GM19463 (cell line): ENCODE measurements around the gene LARP4B.

ENCODE experiments used
- ATAC-seq: cut with Tn5 transposase; IDR thresholded peaks from one replicate; pipeline ENCODE4 v1.9.1; 2021; ENCODE audit warnings: mild to moderate bottlenecking, moderate library complexity; ENCODE audit not compliant: unreplicated experiment

Gene LARP4B

DNA sequence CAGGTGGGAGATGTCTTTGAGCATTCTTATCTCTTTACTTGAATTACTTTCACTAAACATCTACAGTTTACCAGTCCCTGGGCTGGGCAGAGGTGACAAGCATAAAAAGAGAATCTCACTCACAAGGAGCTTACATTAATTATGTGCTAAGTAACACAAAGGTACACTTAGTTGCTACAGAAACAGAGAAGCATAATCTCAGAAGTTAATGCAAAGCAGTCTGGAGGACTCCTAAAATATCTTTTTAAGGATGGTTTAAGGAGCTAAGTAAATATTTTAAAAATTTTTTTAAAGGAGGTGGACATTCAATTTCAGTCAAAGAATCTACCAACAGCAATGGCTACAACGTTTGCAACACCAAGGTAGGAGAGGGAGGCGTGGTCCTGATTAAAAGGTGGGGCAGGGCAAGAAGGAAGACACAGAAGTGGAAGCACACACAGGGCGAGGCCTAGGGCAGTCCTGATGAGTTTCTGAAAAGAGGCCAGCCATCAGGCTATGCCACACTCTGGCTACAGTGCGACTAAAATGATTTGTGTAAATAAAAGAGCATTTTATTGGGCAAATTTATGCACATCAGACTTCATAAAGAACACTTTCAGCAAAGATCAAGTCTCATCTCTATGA, 5.3 kb downstream of the LARP4B start:
- ATAC-seq = no peak

DNA sequence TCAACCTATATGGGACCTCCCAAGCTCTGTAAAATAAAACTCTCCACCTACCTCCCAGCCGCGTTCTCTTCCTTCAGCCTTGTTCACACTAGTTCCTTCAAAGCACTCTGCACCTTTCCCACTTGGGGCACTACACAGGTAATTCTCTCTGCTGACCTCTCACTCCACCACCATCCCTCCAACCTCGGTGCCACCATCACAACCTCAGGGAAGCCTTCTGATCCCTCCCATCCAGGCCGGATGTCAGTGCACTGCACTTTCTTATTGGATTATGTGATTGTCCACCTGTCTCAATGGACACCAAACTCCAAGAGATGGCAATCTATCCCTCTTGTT, 7.0 kb downstream of the LARP4B start:
- ATAC-seq = no peak

DNA sequence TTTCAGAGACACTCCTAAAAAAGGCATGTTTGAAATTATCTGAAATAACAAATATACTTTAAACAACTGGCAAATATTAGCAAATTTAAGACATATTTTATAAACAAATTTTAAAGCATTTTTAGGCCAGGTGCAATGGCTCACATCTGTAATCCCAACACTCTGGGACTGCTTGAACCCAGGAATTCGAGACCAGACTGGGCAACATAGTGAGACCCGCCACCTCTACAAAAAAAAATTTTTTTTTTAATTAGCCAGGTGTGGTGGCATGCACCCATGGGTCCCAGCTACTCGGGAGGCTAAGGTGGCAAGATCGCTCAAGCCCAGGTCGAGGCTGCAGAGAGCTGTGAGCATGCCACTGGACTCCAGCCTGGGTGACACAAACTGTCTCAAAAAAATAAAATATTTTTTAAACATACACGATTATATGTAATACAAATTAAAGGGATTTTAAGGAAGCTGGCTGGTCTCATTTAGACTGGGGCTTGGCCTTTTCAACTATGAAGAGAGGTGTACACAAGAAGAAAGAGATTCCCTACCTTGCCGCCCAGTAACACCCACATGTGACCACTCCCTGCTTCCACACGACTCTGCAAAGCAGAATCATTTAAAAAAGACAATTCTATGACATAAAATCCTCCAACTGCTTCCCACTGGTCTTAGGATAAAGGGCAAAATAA, 7.5 kb downstream of the LARP4B start:
- no peak for ATAC-seq

DNA sequence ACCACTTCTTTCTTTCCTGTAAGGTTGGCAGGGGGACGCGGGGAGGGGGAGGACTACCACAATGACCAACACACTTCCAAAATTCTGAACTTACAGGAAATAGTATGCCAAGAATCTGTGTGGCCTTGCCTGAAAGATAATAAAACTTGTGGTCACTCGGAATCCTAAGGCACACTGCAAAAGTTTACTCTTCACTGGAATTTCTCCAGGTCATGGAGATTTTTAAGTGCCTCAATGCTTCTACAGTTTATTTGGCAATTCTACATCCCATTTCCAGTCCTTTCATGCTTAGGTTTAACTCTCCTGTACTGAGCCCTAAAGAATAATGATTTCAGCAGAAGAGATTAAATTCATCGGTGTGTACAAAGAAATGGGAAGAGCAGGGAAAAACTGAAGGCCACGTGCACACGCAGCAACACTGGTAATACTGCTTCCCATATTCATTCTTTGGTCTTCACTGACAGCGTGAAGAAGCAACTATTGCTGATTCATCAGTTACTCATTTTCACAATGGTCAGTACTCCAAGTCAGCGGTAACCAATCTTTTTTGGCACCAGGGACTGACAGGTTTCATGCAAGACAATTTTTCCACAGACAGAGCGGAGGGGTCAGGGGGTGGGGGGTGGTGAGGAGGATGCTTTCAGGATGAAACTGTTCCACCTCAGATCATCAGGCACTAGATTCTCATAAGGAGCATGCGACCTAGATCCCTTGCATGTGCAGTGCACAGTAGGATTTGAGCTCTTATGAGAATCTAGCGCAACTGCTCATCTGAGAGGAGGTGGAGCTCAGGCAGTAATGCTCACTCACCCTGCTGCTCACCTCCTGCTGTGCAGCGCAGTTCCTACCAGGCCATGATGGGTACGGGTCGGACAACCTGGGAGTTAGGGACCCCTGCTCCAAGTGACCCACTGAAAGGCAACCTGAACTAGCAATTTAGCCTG, 9.8 kb downstream of the LARP4B start:
- ATAC-seq = no peak

DNA sequence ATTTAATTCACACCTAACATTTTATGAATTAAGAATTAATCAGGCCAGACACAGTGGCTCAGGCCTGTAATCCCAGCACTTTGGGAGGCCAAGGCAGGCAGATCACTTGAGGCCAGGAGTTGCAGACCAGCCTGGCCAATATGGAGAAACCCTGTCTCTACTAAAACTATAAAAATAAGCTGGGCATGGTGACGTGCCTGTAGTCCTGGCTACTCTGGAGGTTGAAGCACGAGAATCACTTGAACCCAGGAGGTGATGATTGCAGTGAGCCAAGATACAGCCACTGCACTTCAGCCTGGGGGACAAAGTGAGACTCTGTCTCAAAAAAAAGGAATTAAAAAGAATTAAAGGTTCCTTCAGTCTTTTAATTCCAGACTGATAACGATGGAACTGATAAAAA, 11.1 kb downstream of the LARP4B start:
- ATAC-seq = no peak

DNA sequence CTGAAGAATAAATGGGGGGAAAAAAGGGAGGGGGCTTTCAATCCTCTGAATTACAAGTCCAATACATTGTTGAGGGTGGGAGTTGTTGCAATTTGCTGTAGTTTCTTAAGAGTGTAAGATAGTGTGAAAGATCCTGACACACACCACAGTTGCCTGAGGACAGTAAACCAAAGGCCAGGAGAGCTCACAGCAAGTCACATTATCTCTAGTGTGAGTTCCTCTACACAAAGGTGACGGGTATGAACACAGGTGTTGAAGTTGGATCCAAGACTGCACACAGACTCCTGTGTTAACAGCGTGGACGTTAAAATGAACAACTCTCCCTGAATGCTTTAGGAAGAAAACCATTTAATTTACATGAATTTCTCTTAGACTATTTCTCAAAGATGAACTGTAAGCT, 12.0 kb downstream of the LARP4B start:
- ATAC-seq = no peak

DNA sequence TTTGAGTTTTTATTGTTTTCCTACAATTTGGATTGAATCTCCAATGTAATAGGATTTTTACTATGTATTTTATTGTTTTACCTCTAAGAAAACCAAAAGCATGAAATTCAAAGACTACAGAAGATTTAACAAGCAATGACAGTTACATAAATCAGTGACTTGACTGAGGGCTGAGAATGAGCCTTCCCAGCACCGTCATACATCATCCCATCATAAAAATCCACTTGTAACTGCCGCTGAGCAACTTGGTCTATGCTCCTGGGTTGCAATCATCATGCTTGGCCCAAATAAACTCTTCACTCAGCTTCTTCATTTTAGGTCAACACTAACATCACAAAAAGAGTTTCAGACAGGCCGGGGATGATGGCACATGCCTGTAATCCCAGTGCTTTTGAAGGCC, 13.5 kb downstream of the LARP4B start:
- ATAC-seq = no peak

DNA sequence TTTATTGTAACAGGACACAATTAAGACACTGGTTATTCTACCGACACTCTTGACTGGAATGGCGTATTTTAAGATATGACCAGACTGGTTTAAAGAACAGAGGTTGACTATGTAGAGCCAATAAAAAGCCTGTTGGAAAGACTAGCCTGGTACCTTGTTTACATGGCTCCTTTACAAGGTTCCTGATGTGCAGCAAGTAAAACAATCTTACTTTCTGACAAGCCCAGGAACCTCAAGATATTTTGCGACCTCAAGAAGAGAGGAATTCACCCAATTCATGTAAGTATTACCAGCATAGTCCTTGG, 14.1 kb downstream of the LARP4B start:
- no peak for ATAC-seq

DNA sequence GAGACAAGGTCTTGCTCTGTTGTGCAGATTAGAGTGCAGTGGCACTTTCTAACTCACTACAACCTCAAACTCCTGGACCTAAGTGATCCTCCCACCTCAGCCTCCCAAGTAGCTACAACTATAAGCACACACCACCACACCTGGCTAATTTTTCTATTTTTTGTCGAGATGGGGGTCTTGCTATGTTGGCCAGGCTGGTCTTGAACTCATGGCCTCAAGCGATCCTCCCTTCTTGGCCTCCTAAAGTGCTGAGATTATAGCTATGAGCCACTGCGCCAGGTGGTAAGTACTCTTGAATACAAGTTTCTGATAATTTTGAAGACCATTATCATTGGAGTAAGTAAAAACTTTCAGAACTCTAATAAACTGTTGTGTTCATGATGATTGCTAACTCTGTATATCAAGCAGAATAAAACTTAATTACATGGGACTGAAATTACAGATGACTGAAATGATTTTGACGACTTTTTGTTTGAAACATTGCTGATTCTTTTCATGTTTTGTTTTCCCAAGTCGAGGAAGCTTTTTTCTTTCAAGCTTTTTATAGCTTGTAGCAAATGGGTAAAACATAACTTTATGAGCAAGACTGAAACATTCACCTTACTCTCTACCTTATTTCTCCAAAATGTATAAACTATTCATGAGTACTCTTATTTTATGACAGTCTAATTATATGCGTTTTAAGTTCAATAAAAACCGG, 14.6 kb downstream of the LARP4B start:
- ATAC-seq = no peak

DNA sequence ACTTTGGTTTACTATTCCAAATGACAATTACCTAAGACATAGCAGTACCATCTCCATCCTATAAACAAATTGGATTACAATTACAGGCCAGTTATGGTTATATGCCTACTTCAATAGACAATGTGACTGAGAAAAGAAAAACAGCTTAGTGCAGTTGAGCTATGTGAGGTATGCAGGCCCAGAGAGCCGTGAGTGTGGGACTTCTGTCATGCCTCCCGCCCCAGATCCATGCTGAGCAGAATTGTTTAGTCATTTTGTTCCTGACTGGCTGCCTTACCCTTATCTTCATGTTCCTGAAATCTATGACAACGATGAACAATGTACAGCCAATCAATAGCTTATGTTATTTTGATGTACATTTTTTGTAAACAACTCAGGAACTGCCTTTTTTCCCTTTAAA, 21.7 kb downstream of the LARP4B start:
- ATAC-seq = no peak

DNA sequence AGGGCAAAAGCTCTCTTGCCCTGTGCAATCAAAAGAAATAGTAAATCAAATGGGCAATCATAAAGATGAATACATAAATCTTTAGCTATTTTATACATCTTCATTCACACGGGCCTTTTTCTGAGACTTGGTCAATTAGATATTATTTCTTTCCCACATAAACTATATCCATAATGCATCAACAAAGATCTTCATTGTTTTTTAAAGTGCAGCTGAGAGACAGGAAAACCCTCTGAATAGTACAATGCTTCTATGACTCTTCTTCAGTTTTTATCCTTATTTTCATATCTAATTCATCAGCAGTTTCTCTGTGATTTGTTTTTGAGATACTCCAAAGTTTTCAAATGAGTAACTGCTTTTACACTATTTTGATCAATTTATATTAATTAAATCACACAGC, 25.5 kb downstream of the LARP4B start:
- no peak for ATAC-seq

DNA sequence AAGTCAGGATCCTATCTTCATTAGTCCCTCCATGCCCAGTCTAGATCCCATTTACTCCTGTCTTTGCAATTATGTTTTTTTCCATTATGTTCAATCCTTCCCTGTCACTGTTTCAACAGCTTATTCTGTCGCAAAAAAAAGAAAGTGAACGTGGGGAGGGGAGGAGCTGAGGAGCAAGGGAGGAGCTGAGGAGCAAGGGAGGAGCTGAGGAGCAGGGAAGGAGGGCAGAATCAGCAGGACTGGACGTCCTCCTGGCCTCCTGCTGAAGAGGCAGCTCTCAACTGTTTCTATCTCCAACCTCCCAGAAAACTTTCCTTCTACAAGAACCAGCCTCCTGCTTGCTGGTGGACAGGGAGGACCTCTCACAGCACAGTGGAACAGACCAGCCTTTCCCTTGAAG, 26.0 kb downstream of the LARP4B start:
- ATAC-seq = no peak

DNA sequence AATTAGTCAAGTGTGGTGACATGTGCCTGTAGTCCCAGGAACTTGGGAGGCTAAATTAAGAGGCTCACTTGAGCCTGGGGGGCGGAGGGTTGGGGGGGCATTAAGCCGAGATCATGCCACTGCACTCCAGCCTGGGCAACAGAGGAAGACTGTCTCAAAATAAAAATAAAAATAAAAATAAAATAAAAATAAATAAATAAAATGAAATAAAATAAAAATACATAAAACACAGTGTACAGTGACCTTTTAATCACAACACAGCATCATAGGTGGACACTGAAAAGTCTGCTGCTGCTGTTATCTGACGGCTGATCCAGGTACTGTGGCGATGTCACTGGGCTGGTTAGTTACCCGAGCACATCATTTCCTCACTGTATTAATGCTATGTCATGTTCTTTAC, 27.1 kb downstream of the LARP4B start:
- no peak for ATAC-seq

DNA sequence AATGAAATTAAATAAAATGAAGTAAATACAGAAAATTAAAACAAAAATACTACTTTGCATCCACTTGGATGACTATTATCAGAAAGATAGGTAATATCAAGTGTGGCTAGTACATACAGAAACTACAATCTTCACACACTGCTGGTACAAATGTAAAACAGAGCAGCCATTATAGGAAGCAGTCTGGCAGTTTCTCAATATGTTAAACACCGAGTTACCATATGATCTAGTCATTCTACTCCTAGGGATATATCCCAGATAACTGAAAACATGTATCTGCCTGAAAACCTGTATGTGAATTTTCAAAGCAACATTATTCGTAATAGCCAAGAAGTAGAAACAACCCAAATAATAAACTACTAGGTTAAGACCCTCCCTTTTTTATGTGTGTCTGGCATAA, 33.4 kb downstream of the LARP4B start:
- no peak for ATAC-seq

DNA sequence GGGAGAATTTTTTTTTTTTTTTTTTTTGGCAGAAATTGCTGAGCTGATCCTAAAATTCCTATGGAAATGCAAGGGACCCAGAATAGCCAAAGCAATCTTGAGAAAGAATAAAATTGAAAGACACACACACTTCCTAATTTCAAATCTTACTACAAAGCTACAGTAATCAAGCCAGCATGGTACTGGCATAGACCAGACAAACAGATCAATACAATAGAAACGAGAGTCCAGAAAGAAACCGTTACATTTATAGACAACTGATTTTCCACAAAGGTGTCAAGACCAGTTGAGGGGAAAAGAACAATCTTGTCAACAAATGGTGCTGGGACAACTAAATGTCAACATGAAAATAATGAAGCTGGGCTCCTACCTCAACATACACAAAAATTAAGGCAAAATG, 34.5 kb downstream of the LARP4B start:
- ATAC-seq = no peak

DNA sequence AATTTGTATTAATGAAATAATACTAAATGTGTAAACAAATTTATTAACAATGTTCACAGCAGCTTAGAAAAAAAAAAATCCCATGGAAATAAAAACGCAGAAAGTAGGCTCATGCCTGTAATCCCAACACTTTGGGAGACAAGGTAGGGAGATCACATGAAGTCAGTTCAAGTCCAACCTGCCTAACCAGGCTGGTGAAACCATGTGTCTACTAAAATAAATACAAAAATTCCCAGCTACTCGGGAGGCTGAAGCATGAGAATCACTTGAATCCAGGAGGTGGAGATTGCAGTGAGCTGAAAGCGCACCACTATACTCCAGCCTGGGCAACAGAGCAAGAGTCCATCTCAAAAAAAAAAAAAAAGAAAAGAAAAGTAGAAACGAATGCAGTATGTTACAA, 36.2 kb downstream of the LARP4B start:
- no peak for ATAC-seq

DNA sequence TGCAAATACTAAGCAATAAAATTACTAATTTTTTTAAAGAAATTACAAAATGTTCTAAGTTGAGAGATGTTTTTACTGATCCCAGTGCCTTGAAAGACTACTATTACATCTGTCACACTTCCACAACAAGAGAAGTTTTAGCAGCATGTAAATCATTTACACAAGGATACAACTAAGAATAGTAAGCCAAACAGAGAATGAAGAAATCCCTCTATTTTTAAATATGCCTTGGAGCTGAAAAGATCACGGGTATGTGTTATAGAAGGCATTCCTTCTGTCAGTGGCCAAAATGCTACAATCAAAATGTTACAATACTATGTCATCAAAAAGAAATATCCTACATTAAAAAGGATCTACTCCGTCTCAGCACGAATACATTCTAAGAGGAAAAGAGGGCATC, 52.6 kb downstream of the LARP4B start:
- no peak for ATAC-seq

DNA sequence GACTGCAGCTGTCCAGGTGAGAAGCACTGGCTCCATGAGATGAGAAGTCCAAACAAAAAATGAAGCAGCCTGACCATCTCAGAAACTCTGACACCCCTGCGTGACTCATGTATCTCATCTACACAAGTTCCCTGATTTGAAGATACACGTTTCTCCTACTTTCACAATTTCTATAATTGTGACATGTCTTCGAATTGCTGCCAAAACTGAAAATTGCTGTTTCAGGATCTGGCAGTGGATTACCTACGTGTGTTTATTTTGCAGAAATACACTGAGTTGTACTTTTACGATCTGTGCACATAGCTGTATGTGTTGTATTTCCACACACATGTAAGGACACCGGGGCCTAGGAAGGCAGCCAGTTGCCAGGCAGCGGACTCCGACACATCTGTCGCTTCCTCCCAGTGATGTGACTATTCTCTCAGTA, 53.2 kb downstream of the LARP4B start:
- ATAC-seq = no peak

DNA sequence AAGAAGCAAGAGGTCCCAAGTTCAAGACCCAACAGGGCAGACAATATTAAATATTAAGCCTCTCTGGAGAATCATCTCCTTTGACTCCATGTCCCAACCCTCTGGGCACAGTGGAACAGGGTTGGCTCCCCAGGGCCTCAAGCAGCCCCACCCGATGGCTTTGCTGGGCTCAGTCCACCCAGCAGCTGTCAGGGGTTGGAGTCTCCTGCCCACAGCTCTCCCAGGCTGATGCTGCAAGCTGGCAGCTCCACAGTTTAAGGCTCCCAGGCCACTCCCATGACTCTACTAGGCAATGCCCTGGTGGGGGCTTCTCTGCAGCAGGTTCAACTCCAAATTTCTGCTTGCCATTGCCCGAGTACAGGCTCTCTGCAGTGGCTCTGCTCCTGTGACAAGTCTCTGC, 55.1 kb downstream of the LARP4B start:
- ATAC-seq = no peak

DNA sequence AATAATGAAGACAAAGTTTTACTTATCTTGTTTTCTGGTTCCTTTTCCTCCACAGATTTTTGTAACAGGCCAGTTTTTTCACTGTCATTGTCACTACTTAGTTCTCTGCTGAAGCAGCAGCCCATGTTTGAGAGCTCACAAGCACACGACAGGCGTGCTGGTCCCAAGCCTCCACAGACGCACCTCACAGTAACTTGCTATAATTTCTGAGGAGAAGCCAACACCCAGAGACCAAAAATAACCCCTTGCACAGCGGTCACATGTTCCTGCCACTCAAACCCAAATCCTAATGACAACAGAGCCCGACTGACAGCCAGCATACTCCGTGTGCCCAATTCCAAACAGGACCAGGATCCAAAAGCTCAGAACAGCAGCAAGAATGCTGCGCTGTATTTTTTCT, 58.5 kb downstream of the LARP4B start:
- ATAC-seq = no peak

DNA sequence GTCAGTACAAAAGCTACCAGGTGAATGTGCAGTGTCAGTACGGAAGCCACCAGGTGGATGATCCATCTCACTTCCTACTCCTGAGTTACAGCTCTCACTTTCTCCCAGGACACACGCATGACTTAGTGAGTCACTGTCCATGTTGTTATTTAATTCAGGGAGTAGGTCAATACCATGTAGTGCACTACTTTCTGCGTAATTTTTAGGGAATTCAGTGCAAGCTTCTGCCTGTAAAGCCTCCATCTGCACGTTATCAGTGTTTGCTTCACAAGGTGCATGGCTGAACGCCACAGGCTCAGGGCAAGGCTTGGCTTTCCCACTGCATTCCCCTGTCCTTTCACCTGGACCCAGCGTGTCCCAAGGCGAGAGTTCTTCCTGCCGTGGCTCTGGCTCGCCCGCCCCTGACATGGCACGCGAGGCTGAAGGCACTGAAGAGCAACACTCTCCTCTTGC, 59.5 kb downstream of the LARP4B start:
- ATAC-seq = no peak
